Mesendoderm (in vitro differentiated cells): ENCODE results near the gene MLST8.

Experiments used
- DNase-seq: peaks from one replicate; pipeline ENCODE4 v3.0.0; 2013
- H2AK5ac ChIP-seq: 2 replicates; pipeline ENCODE4 v1.6.1; 2013; ENCODE audit warnings: low read length, inconsistent platforms
- H2BK120ac ChIP-seq: 2 replicates; pipeline ENCODE4 v1.6.1; 2013; ENCODE audit warnings: low read depth, mild to moderate bottlenecking, low read length, moderate library complexity, mixed read lengths
- H2BK15ac ChIP-seq: replicated peaks from 2 replicates; pipeline ENCODE4 v1.6.1; 2013; ENCODE audit warnings: low read depth, mild to moderate bottlenecking, moderate library complexity
- H2BK5ac ChIP-seq: 2 replicates; pipeline ENCODE4 v1.6.1; 2013; ENCODE audit warnings: low read length, inconsistent platforms
- H3K18ac ChIP-seq: 2 replicates; pipeline ENCODE4 v1.6.1; 2013; ENCODE audit warnings: mild to moderate bottlenecking, low read length, mixed read lengths
- H3K23ac ChIP-seq: one replicate; pipeline ENCODE4 v1.6.1; 2013; ENCODE audit warnings: low read length
- H3K27ac ChIP-seq: 2 replicates; pipeline ENCODE4 v1.5.1; 2013; ENCODE audit warnings: low read depth, mild to moderate bottlenecking, inconsistent platforms, low read length, moderate library complexity
- H3K27me3 ChIP-seq: 2 replicates; pipeline ENCODE4 v1.6.1; 2013; ENCODE audit warnings: low read length, control low read depth, mild to moderate bottlenecking, inconsistent platforms; ENCODE audit not compliant: insufficient read depth, poor library complexity
- H3K36me3 ChIP-seq: 2 replicates; pipeline ENCODE4 v1.6.1; 2013; ENCODE audit warnings: low read length, inconsistent platforms; ENCODE audit not compliant: control insufficient read depth, insufficient read depth
- H3K4ac ChIP-seq: one replicate; pipeline ENCODE4 v1.6.1; 2013; ENCODE audit warnings: low read depth, mild to moderate bottlenecking, low read length, moderate library complexity
- H3K4me1 ChIP-seq: 2 replicates; pipeline ENCODE4 v1.6.1; 2013; ENCODE audit warnings: low read depth, low read length, inconsistent platforms; ENCODE audit not compliant: control insufficient read depth
- H3K4me2 ChIP-seq: 2 replicates; pipeline ENCODE4 v1.6.1; 2013; ENCODE audit warnings: low read length
- H3K4me3 ChIP-seq: 2 replicates; pipeline ENCODE4 v1.5.1; 2013; ENCODE audit warnings: mild to moderate bottlenecking, low read length
- H3K56ac ChIP-seq: one replicate; pipeline ENCODE4 v1.6.1; 2013; ENCODE audit warnings: low read length
- H3K79me1 ChIP-seq: 2 replicates; pipeline ENCODE4 v1.6.1; 2013; ENCODE audit warnings: low read length, inconsistent platforms
- H3K79me2 ChIP-seq: 2 replicates; pipeline ENCODE4 v1.6.1; 2013; ENCODE audit warnings: mild to moderate bottlenecking, low read length; ENCODE audit not compliant: control insufficient read depth, insufficient read depth
- H3K9ac ChIP-seq: 2 replicates; pipeline ENCODE4 v1.6.1; 2013; ENCODE audit warnings: low read length, inconsistent platforms
- H4K5ac ChIP-seq: one replicate; pipeline ENCODE4 v1.6.1; 2013; ENCODE audit warnings: low read length
- H4K8ac ChIP-seq: one replicate; pipeline ENCODE4 v1.6.1; 2013; ENCODE audit warnings: low read depth, mild to moderate bottlenecking, control low read depth, low read length, moderate library complexity
- WGBS: extraction: QIAGEN DNeasy Blood & Tissue Kit; methylation state at CpG from one replicate; pipeline ENCODE4 v1.1.7; 2013; ENCODE audit warnings: low lambda C conversion rate, missing lambda C conversion rate; ENCODE audit not compliant: insufficient coverage; ENCODE audit errors: extremely low coverage; 5-methylcytosine and 5-hydroxymethylcytosine counted together

Gene MLST8

GRCh38 chr16:2204416-2205103 lies 694 bp upstream of the MLST8 start:
- Histone ChIP-seq H3K36me3 (peaks cover 3% of the 10 kb centered on the region), H2BK5ac (no peak overlapping the region), H4K8ac (no peak overlapping the region), H4K5ac (no peak overlapping the region), H3K4me2 (no peak overlapping the region), H3K4ac (no peak overlapping the region), H3K27ac (no peak overlapping the region), H2BK120ac (no peak overlapping the region), H3K23ac (no peak overlapping the region), H3K79me2 (no peaks in the 10 kb centered on the region), H3K18ac (no peak overlapping the region), H3K79me1 (peaks cover 3% of the 10 kb centered on the region), H2AK5ac (no peak overlapping the region), H3K4me1 (no peaks in the 10 kb centered on the region), H3K4me3 (no peak overlapping the region), H3K56ac (peak overlapping the region; percentile 26), H3K27me3 (no peaks in the 10 kb centered on the region), H3K9ac (peak overlapping the region; percentile 68), H2BK15ac (no peak overlapping the region)
- 100% methylated on average over 2 of the region's 13 CpGs for WGBS
- DNase-seq = no peak

- peak overlapping the region; percentile 94 for H3K27ac ChIP-seq
- DNase-seq = no peak
- H3K4me3 ChIP-seq = peak overlapping the region; percentile 85
Observed at GRCh38 chr16:2205967-2206313, 686 bp downstream of the MLST8 start.

GRCh38 chr16:2206420-2206779 lies 1.1 kb downstream of the MLST8 start:
- Histone ChIP-seq H3K4me2 (peak overlapping the region; percentile 92), H4K8ac (no peak overlapping the region), H3K27me3 (no peaks in the 10 kb centered on the region), H3K4ac (no peak overlapping the region), H3K56ac (peak overlapping the region; percentile 100), H3K27ac (no peak overlapping the region), H3K18ac (no peak overlapping the region), H3K23ac (no peak overlapping the region), H3K36me3 (peaks cover 3% of the 10 kb centered on the region), H3K9ac (peak overlapping the region; percentile 91), H2BK120ac (no peak overlapping the region), H3K79me2 (no peaks in the 10 kb centered on the region), H2BK15ac (no peak overlapping the region), H2BK5ac (no peak overlapping the region), H3K79me1 (peaks cover 3% of the 10 kb centered on the region), H3K4me1 (no peaks in the 10 kb centered on the region), H4K5ac (no peak overlapping the region), H3K4me3 (no peak overlapping the region), H2AK5ac (no peak overlapping the region)
- no CpG with 5 or more reads among the region's 18 CpGs for WGBS
- no peak for DNase-seq

More at GRCh38 chr16:2205967-2206313, 686 bp downstream of the MLST8 start:
- Histone ChIP-seq H3K79me2 (no peaks in the 10 kb centered on the region), H2BK15ac (no peak overlapping the region), H2AK5ac (no peak overlapping the region), H3K9ac (peak overlapping the region; percentile 91), H3K4ac (no peak overlapping the region), H3K23ac (no peak overlapping the region), H3K4me2 (peak overlapping the region; percentile 92), H3K4me1 (no peaks in the 10 kb centered on the region), H4K8ac (peak overlapping the region; percentile 30), H3K27me3 (no peaks in the 10 kb centered on the region), H3K56ac (peak overlapping the region; percentile 100), H4K5ac (no peak overlapping the region), H3K36me3 (peaks cover 3% of the 10 kb centered on the region), H3K18ac (peak overlapping the region; percentile 13), H2BK5ac (no peak overlapping the region), H2BK120ac (no peak overlapping the region), H3K79me1 (peaks cover 3% of the 10 kb centered on the region)
- no CpG with 5 or more reads among the region's 16 CpGs for WGBS

- Histone ChIP-seq H2BK120ac (no peak overlapping the region), H3K18ac (no peak overlapping the region), H3K4me1 (no peaks in the 10 kb centered on the region), H4K5ac (no peak overlapping the region), H3K4ac (no peak overlapping the region), H3K79me1 (peaks cover 3% of the 10 kb centered on the region), H3K4me3 (no peak overlapping the region), H3K4me2 (no peak overlapping the region), H2BK15ac (no peak overlapping the region), H3K27ac (no peak overlapping the region), H3K27me3 (no peaks in the 10 kb centered on the region), H3K23ac (no peak overlapping the region), H3K9ac (no peak overlapping the region), H3K79me2 (no peaks in the 10 kb centered on the region), H4K8ac (no peak overlapping the region), H2BK5ac (no peak overlapping the region), H3K56ac (no peak overlapping the region), H3K36me3 (peaks cover 3% of the 10 kb centered on the region), H2AK5ac (no peak overlapping the region)
- peak; percentile 39 for DNase-seq
- no CpG with 5 or more reads among the region's 23 CpGs for WGBS
Observed at GRCh38 chr16:2206780-2207433, 1.7 kb downstream of the MLST8 start.

GRCh38 chr16:2207872-2208271 lies 2.6 kb downstream of the MLST8 start:
- Histone ChIP-seq H3K4me1 (peaks cover 2% of the 10 kb centered on the region), H4K8ac (no peak overlapping the region), H3K79me2 (peaks cover 8% of the 10 kb centered on the region), H4K5ac (no peak overlapping the region), H3K4me2 (no peak overlapping the region), H2BK15ac (no peak overlapping the region), H3K18ac (no peak overlapping the region), H2BK5ac (no peak overlapping the region), H3K27ac (no peak overlapping the region), H3K4ac (no peak overlapping the region), H3K27me3 (no peaks in the 10 kb centered on the region), H3K9ac (no peak overlapping the region), H2BK120ac (no peak overlapping the region), H2AK5ac (no peak overlapping the region), H3K79me1 (peaks cover 9% of the 10 kb centered on the region), H3K4me3 (no peak overlapping the region), H3K56ac (no peak overlapping the region), H3K36me3 (peaks cover 6% of the 10 kb centered on the region), H3K23ac (no peak overlapping the region)
- WGBS = no CpG with 5 or more reads among the region's 9 CpGs
- DNase-seq = no peak
